Measurements from ENCODE around the gene NPIPB12.
"Not testable (repeated sequence)": the region's sequence is repeated elsewhere in the genome, so short reads cannot be mapped to it uniquely, and the experiment has no call there.

Gene NPIPB12

DNA sequence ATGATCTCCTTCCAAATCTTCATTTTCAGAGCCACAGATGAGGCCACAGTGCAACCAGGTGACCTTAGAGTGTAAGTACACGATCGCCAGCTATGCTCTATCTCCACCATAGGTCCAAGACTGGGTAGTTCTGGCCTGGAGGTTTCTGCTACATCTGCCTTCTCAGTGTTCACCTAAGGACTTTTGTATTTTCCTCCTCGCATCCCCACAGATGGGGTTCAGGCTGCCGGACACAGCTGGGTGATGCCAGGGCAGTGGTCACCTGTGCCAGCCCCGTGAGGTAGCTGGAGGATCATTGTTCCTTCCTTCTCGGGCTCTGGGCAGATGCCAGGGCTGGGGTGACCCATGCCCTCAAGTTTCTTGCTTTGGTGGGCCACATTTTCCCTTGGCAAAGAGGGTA, at the start of gene NPIPB12:
TSS of gene NPIPB12 (minus strand) at position 101 of the 400 bp plus-strand sequence.
- DNase-seq: not testable (repeated sequence)

DNA sequence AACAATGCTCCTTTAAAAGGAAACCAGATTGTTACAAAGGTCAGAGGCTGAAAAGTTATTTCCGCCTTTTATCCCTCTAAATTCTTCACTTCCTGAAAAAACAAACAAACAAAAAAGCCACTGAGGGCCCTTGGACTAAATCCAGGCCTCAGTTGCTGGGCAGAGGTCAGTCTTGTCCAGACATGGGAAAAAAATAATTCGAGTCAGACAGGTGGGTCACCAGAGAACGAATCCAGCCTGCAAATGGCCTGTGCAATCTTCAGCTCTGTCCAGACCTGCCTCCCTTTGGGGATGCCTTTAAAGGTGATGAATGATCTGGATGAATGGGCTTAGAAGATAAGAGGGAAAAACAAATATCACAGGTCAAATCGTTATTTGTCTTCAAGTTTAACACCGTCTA, 15.3 kb upstream of the NPIPB12 start:
- not testable (repeated sequence) for DNase-seq

GRCh38 chr16:29482276-29482675, 23.9 kb downstream of the NPIPB12 start:
- not testable (repeated sequence) for DNase-seq

DNA sequence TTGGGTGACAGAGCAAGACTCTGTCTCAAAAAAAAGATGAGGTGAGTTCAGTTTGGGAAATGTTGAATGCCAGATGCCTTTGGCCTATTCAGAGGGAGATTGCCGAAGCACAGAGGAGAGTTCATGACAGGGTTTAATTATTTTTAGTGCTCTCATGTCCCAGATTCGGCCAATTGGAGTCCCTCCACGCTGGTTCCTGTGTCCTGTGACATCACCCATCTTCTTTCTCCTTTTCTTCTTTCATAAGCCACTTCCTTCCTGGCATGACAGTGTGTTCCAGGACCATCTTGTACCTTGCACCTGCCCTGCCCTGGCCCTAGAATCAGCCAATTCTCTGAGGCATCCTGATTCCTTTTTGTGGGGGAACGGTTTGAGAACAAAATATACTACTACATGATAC, 34.1 kb downstream of the NPIPB12 start:
- not testable (repeated sequence) for DNase-seq

DNA sequence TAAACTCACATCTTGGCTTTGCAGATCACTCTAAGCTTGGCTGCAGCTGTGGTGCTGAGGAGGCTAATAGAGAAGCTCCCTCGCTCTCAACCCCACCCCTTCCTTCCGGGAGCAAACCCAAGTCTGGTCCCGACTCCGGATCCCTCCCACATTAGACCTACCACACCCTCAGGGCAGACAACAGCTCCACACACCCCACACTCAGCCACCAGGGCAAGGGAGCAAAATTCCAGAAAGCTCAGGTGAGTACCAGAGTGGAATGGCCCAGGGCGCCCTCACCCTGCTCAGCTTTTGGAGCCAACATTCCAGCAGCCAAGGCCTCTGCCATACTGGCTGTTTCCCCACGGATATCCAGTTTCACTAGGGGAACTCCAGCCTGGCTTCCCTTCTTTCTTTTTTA, 36.5 kb downstream of the NPIPB12 start:
- DNase-seq: not testable (repeated sequence)

DNA sequence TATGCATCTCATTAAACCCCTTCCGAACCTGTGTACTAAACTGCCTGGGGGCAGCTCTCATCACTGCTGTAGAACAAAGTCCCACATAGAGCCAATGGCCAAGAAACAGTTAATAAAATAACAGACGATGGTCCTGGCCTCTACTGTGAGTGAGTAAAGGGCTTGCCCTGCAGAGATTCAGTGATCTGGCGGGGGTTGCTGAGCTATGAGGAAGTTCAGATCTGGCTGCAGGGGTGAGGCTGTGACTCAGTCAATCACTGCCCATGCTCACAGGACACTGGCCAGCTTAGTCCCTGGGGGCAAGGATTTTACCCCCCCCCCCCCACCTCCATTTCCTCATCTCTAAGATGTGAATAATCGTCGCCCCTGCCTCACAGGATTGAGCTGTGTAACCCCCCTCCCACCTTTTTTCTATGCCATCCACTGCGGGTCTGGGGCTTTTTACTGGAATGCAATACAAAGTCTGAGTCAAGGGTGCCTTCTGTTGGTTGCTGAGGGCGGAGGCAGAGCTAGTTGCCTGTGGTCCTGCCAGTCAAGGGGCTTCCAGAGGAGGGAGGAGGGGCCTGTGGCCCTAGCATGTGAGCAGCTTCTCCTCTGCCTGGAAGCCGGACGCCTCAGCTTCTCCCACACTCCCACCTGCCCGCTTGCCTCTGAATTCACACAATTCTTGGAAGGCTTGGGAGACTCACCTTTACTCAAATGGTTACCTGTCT, 38.4 kb downstream of the NPIPB12 start:
- DNase-seq: not testable (repeated sequence)

DNA sequence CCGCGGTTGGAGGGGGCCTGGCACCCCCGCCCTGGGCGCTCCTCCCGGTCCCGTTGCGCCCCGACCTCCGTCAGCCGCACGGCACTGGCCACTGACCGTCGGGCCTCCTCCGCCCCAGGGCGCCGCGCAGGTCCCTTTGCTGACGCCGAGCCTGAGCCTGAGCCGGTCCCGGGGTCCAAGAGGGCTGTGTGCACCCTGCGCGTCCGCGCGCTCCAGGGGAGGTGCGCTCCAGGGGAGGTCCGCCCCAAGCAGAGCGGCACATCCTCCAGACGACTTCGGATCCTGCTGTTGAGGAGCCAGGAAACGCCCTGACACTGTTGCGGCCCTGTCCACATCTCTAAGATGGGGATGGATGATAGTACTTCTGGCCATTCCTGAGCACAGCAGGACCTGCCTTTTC, 39.3 kb downstream of the NPIPB12 start:
- DNase-seq: not testable (repeated sequence)

DNA sequence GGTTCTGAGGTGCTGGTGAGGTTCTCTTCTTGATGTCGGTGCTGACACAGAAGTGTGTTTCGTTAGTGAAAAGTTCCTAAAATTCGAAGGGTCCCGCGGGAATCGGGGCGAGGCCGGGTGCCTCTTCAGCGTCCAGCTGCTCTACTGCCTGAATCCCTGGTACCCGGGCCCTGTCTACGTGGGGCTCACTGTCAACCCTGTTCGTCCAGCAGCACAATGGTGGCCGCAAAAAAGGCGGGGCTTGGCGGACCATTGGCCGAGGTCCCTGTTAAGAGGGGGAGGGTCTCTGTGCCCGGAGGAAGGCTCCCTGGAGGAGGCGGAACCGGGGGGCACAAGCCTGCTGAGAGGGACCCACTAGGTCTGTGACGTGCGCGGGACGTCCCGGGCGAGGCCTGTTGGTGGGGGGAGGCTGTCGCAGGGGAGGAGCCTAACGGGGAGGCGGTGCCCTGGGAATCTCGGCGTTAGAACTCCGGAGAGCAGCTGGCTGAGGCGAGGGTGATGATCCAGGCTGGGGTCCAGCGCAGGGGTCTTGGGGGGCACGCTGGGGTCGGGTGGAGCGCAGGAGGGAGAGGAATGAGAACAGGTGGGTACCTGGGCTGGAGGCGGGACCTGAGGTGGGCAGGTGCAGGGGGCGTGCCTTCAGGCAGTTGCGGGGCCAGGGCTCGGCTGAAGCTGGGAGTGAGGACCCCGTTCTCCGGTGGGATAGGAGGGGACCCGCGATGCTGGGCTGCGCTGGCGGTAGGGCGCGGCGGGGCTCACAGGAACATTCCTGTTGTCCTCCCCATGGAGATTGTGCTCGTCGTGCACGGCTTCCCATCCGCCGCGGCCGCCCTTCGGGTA, 40.0 kb downstream of the NPIPB12 start:
- not testable (repeated sequence) for DNase-seq

DNA sequence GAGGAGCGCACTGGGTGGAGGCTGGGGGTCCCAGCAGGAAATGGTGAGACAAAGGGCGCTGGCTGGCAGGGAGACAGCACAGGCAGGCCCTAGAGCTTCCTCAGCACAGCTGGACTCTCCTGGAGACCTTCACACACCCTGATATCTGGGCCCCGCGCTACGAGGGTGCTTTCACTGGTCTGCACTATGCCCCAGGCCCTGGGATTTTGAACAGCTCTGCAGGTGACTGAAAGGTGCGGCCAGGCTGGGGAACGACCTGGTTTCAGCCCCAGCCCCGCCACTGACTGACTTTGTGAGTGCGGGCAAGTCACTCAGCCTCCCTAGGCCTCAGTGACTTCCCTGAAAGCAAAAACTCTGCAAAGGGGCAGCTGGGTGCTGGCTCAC, 45.6 kb downstream of the NPIPB12 start:
- DNase-seq: not testable (repeated sequence)

DNA sequence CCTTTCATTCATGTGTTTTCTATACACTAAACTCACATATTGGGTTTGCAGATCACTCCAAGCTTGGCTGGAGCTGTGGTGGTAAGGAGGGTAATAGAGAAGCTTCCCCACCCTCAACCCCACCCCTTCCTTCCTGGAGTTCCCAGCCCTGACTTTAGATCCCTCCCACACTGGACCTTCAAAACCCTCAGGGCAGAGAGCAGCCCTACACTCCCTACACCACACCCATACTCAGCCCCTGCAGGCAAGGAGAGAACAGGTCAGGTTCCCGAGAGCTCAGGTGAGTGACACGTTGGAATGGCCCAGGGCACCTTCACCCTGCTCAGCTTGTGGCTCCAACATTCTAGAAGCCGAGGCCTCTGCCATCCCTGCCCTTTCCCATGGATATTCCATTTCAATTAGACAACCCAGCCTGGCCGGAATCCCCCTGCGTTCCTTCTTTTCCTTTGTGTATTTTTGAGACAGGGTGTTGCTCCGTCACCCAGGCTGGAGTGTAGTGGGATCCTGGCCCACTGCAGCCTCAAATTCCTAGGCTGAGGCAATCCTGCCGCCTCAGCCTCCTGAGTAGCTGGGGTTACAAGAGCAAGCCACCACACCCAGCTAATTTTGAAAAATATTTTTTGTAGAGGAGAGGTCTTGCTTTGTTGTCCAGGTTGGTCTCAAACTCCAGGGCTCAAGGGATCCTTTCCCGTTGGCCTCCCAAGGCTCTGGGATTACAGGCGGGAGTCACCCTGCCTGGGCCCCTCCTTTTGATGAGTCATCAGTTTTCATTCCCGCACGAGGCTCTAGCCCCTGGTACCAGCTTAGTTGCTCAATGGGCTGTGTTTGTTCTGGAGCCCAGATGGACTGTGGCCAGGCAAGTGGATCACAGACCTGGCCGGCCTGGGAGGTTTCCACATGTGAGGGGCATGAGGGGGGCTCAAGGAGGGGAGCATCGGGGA, 46.2 kb downstream of the NPIPB12 start, which contains the start of gene SULT1A4:
TSS of gene SULT1A4 (plus strand) at position 208 of the 941 bp plus-strand sequence. CDS start 1,473 bp downstream, outside the sequence.
- not testable (repeated sequence) for DNase-seq

DNA sequence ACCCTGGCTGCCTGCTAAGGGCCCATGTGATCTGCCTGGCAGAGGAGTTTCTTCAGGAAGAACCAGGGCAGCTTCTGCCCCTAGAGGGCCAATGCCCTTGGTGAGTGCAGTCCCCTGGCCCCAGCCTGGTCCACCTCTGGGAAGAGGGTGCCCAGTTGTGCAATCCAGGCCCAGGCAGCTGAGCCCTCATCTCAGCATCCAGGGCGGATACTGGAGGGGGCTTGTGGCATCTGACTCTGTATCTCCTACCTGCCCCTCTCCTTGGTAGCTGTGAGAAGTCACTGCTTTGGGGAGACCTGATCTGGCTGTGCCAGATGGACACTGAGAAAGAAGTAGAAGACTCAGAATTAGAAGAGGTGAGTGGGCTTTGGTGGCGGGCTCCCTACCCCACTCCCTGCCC, 48.5 kb downstream of the NPIPB12 start:
- DNase-seq: not testable (repeated sequence)

- DNase-seq: not testable (repeated sequence)
Measured at GRCh38 chr16:29454828-29455227, 51.4 kb downstream of the NPIPB12 start.

DNA sequence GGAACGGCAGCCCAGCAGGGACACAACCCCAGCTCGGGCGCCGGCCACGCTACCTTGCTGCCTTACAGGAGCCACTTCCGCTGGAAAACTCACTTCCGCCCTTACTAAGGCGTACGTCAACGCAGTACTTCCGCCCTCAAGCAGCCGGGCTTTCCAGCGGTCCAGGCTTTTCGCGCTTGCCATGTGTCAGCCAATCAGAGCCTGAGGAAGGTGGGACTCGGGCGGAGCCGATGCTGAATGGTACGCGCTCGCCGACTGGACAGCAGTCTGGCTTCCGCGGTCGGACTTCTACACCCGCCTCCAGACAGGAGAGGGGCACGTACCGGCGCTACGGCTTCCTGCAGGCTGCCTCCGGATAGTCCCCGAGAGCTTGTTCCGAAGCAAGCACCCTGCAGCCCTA, 51.9 kb downstream of the NPIPB12 start, which contains the start of the genes BOLA2 and SLX1B:
TSS of gene BOLA2 (minus strand) at position 83 of the 400 bp plus-strand sequence. CDS start 98 bp downstream, outside the sequence.
TSS of gene SLX1B (plus strand) at position 265 of the 400 bp plus-strand sequence.
- not testable (repeated sequence) for DNase-seq

DNA sequence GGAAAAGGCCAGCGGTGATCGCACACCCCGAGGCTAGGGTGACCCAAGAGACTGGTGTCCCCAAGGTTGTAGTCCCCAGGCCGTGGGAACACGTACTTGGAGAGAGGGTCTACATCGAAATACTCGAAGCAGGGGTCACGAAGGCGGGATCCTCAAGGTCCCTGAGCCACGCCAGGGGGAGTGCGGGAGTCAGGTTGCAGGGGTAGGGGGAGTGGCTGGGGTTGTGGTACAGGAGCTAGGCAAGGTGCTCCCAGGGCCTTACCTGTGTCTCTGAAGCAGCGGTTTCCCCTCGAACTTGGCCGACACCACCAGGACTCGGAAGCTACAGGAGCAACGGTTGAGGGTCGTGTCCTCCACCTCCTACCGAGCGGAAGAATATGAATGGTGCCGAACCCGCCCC, 52.5 kb downstream of the NPIPB12 start:
- not testable (repeated sequence) for DNase-seq

Measured in NK-92 treated with Interleukin-12 subunit alpha and Interleukin-12 subunit beta, amount 100 ng/mL, for 24 hours (cell line).